HL-60 (cell line): ENCODE data around the gene CKAP5.

Experiments used
- DNase-seq, 2 experiments: peaks; one replicate each; pipeline ENCODE4 v3.0.0-alpha.2; 2010 to 2020; ENCODE audit warnings: low read depth in 1 of 2, low spot score in 1 of 2
- H3K27ac ChIP-seq: fragments of 250-450 bp; sonication (Bioruptor Pico); replicated peaks from 2 replicates; pipeline ENCODE4 v1.5.1; 2020; ENCODE audit warnings: mild to moderate bottlenecking, moderate library complexity
- H3K27me3 ChIP-seq: fragments of 250-450 bp; sonication (Bioruptor Pico); 2 replicates; pipeline ENCODE4 v1.5.1; 2021; ENCODE audit warnings: mild to moderate bottlenecking, moderate library complexity; ENCODE audit not compliant: insufficient read depth, poor library complexity, severe bottlenecking
- H3K4me3 ChIP-seq: replicated peaks from 2 replicates; pipeline ENCODE4 v1.5.1; 2011; ENCODE audit warnings: mild to moderate bottlenecking, control low read depth, low read length; ENCODE audit not compliant: insufficient read depth
- GABPA ChIP-seq: IDR thresholded peaks from 2 replicates; pipeline ENCODE4 v1.6.1; 2012; ENCODE audit warnings: low read depth
- POLR2AphosphoS5 ChIP-seq: IDR thresholded peaks from 2 replicates; pipeline ENCODE4 v1.6.1; 2012; ENCODE audit warnings: low read depth
- SPI1 ChIP-seq: IDR thresholded peaks from 2 replicates; pipeline ENCODE4 v1.6.1; 2012; ENCODE audit warnings: low read depth, mild to moderate bottlenecking, borderline replicate concordance
- TF ChIP-seq, protein P1 (sequence below): IDR thresholded peaks from one replicate; pipeline ENCODE4 v1.5.1; 2011; ENCODE audit warnings: low read length, control low read depth, inconsistent platforms; ENCODE audit not compliant: insufficient read depth
- TF ChIP-seq, protein P2 (sequence below): IDR thresholded peaks from 2 replicates; pipeline ENCODE4 v1.6.1; 2012; ENCODE audit warnings: low read depth; ENCODE audit not compliant: insufficient replicate concordance

CKAP5 gene

DNA sequence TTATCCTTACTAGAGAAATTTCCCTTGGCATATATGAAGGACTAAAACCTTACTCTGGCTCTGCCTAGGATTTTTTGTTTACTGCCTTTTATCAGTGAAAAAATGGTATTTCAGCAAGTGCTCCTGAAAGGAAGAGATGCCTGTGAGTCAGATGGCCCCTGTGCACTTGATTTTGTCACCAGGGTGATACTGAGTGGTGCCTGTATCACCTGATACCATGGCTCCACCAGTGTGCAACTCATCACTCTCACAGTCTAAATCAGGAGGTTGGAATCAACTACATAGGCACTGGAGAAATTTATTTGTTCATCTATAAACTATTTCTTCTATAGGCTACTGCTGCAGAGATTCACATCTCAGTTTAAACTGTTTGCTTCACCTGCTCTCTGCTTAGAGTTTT, 83.8 kb downstream of the CKAP5 start:
- Histone ChIP-seq H3K4me3 (no peak overlapping the region), H3K27ac (no peak overlapping the region), H3K27me3 (no peaks in the 10 kb centered on the region)
- TF ChIP-seq, protein P1, sequence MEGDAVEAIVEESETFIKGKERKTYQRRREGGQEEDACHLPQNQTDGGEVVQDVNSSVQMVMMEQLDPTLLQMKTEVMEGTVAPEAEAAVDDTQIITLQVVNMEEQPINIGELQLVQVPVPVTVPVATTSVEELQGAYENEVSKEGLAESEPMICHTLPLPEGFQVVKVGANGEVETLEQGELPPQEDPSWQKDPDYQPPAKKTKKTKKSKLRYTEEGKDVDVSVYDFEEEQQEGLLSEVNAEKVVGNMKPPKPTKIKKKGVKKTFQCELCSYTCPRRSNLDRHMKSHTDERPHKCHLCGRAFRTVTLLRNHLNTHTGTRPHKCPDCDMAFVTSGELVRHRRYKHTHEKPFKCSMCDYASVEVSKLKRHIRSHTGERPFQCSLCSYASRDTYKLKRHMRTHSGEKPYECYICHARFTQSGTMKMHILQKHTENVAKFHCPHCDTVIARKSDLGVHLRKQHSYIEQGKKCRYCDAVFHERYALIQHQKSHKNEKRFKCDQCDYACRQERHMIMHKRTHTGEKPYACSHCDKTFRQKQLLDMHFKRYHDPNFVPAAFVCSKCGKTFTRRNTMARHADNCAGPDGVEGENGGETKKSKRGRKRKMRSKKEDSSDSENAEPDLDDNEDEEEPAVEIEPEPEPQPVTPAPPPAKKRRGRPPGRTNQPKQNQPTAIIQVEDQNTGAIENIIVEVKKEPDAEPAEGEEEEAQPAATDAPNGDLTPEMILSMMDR, result no peak
- DNase-seq, result no peak

DNA sequence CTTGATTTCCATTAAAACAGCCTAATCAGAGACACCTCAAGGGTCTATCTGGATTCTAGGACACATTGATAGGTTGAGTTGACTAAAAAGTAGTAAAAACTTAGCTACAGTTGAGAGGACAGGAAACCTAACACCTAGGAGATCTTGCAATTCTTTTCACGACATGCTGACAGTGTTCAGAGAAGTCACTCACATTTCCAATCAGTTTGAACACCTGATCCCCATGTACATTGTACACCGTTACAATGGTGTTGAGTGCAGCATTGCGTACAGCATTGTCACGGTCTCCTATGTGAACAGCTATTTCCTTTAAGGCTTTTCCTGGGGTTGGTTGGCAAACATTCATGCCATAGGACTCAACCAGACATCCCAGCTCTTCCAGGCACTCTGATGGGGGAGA, 84.3 kb downstream of the CKAP5 start:
- DNase-seq, result no peak
- Histone ChIP-seq H3K27ac (no peak overlapping the region), H3K4me3 (no peak overlapping the region), H3K27me3 (no peaks in the 10 kb centered on the region)
- TF ChIP-seq SPI1, result no peak
- no peak for TF ChIP-seq POLR2AphosphoS5
- TF ChIP-seq, protein P1, result no peak
- TF ChIP-seq, protein P2, sequence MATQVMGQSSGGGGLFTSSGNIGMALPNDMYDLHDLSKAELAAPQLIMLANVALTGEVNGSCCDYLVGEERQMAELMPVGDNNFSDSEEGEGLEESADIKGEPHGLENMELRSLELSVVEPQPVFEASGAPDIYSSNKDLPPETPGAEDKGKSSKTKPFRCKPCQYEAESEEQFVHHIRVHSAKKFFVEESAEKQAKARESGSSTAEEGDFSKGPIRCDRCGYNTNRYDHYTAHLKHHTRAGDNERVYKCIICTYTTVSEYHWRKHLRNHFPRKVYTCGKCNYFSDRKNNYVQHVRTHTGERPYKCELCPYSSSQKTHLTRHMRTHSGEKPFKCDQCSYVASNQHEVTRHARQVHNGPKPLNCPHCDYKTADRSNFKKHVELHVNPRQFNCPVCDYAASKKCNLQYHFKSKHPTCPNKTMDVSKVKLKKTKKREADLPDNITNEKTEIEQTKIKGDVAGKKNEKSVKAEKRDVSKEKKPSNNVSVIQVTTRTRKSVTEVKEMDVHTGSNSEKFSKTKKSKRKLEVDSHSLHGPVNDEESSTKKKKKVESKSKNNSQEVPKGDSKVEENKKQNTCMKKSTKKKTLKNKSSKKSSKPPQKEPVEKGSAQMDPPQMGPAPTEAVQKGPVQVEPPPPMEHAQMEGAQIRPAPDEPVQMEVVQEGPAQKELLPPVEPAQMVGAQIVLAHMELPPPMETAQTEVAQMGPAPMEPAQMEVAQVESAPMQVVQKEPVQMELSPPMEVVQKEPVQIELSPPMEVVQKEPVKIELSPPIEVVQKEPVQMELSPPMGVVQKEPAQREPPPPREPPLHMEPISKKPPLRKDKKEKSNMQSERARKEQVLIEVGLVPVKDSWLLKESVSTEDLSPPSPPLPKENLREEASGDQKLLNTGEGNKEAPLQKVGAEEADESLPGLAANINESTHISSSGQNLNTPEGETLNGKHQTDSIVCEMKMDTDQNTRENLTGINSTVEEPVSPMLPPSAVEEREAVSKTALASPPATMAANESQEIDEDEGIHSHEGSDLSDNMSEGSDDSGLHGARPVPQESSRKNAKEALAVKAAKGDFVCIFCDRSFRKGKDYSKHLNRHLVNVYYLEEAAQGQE, result no peak
- TF ChIP-seq GABPA, result no peak

DNA sequence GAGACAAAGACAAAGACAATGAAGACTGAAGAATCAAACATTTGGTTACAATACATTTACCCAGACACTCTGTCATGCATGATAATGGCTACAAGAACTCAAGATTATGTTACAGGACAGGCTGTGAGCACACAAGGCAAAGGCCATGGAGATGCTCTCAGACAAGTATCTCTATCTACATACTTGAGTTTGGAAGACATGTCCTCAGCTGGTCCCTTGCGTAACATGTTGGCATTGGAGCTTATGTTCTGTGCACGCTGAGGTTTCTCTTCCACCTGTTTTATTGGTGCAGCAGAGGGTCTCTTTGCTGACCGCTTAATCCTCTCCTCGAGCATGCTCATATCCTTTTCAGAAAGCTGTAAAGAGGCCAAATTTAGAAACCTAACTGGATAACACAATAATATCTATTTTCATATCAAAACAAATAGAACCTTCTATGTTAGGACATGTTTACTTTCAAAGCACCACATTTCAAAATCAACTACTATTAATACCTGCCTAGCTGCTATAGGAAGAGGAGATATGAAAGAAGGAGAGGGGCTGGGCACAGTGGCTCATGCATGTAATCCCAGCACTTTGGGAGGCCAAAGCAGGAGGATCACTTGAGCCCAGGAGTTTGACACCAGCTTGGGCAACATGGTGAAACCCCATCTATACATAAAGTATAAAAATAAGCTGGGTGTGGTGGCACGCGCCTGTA, 85.5 kb downstream of the CKAP5 start:
- Histone ChIP-seq H3K27me3 (no peaks in the 10 kb centered on the region), H3K4me3 (no peak overlapping the region), H3K27ac (no peak overlapping the region)
- TF ChIP-seq POLR2AphosphoS5 (no peak), GABPA (no peak), SPI1 (no peak)
- TF ChIP-seq, protein P2, result no peak
- TF ChIP-seq, protein P1, result no peak
- DNase-seq, result no peak

DNA sequence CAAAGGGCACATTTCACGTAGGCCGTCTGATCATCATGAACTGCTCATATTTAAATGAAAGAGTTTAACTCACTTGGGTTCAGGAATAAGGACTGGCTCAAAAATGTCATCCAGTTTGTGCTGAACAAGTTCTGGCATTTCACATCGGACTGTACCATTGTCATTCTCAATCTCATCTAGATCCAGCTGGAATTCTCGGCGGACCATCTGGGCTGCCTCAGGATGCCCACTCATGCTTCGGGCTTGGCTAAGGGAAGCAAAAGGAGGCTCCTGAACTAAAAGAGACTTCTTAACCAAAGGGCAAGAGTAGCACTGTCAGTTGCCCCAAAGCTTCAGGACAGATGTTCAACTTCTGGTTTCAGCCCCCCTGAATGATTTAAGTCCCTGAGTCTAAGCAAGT, 86.9 kb downstream of the CKAP5 start:
- DNase-seq, result no peak
- Histone ChIP-seq H3K4me3 (no peak overlapping the region), H3K27ac (no peak overlapping the region), H3K27me3 (no peaks in the 10 kb centered on the region)
- TF ChIP-seq, protein P1, result no peak
- no peak for TF ChIP-seq GABPA
- TF ChIP-seq, protein P2, result no peak
- no peak for TF ChIP-seq SPI1
- no peak for TF ChIP-seq POLR2AphosphoS5
